Keratinocyte (primary cell): ENCODE results near the gene TENM3.

ENCODE experiments used
- CTCF ChIP-seq, 3 experiments: IDR thresholded peaks in 1 of 3; conservative IDR thresholded peaks in 1 of 3; optimal IDR thresholded peaks in 1 of 3; 2 replicates in 2 of 3; 3 replicates in 1 of 3; pipeline versions ENCODE3 to v1.5.1; 2011; ENCODE audit warnings: low read length in 3 of 3, mild to moderate bottlenecking in 3 of 3, moderate library complexity in 2 of 3, control low read depth in 1 of 3, inconsistent platforms in 1 of 3; ENCODE audit not compliant: insufficient read depth in 2 of 3; ENCODE audit errors: extremely low read depth in 1 of 3
- EZH2 ChIP-seq: IDR thresholded peaks from one replicate; pipeline ENCODE4 v1.6.1; 2012; ENCODE audit warnings: inconsistent platforms, mild to moderate bottlenecking, low read length, moderate library complexity

- TF ChIP-seq CTCF (optimal IDR thresholded peaks at IDR 0.05 in 1 of 3, IDR thresholded peaks at IDR 0.05 in 1 of 3, conservative IDR thresholded peaks at IDR 0.05 in 1 of 3; ENCODE audit: extremely low read depth in 1 of 3, insufficient read depth in 2 of 3, low read length in 3 of 3) (no peak), EZH2 (no peak)
Measured at GRCh38 chr4:182807767-182808548, 564.8 kb downstream of the TENM3 start.
